Subcutaneous abdominal adipose tissue (tissue), 5 donors: ENCODE results near the gene FGL2.
"Not testable (repeated sequence)": the region's sequence is repeated elsewhere in the genome, so short reads cannot be mapped to it uniquely, and the experiment has no call there.

Source experiments
- H3K27ac ChIP-seq: one replicate; pipeline ENCODE4 v1.7.0; 2013; ENCODE audit warnings: low read depth, mild to moderate bottlenecking, inconsistent platforms, low read length, moderate library complexity
- H3K27me3 ChIP-seq, 5 donors: one replicate each; pipeline ENCODE4 v1.7.0; 2013; ENCODE audit warnings: low read length in 5 of 5, inconsistent platforms in 1 of 5; ENCODE audit not compliant: control insufficient read depth in 5 of 5, insufficient read depth in 4 of 5
- H3K36me3 ChIP-seq, 5 donors: one replicate each; pipeline ENCODE4 v1.7.0; 2013; ENCODE audit warnings: low read length in 5 of 5; ENCODE audit not compliant: control insufficient read depth in 5 of 5, insufficient read depth in 5 of 5
- H3K4me1 ChIP-seq, 5 donors: one replicate each; pipeline ENCODE4 v1.7.0; 2013; ENCODE audit warnings: low read length in 5 of 5, mild to moderate bottlenecking in 3 of 5, moderate library complexity in 1 of 5; ENCODE audit not compliant: control insufficient read depth in 5 of 5, insufficient read depth in 5 of 5
- H3K4me3 ChIP-seq, 5 donors: one replicate each; pipeline ENCODE4 v1.7.0; 2013; ENCODE audit warnings: low read length in 5 of 5, low read depth in 1 of 5
- H3K9ac ChIP-seq, 5 donors: one replicate each; pipeline ENCODE4 v1.7.0; 2013; ENCODE audit warnings: low read length in 5 of 5, mild to moderate bottlenecking in 4 of 5, moderate library complexity in 3 of 5
- H3K9me3 ChIP-seq, 5 donors: one replicate each; pipeline ENCODE4 v1.7.0; 2013; ENCODE audit warnings: low read length in 5 of 5; ENCODE audit not compliant: control insufficient read depth in 5 of 5
- donor health status: healthy.
- donor health status: healthy.
- donor health status: healthy.
- donor health status: healthy.
- donor health status: healthy.

FGL2 gene

GRCh38 chr7:77172437-77173172 lies 27.0 kb downstream of the FGL2 start:
- H3K4me3 ChIP-seq, H3K9me3 ChIP-seq, H3K9ac ChIP-seq, H3K36me3 ChIP-seq, H3K27ac ChIP-seq, H3K27me3 ChIP-seq: not testable (repeated sequence)
- peaks cover 0 to 13% (median 0%) of the 10 kb centered on the region in 5 donors for H3K4me1 ChIP-seq

GRCh38 chr7:77171073-77171472 lies 28.5 kb downstream of the FGL2 start:
- not testable (repeated sequence) for H3K4me3 ChIP-seq, H3K9ac ChIP-seq, H3K27ac ChIP-seq, H3K27me3 ChIP-seq, H3K36me3 ChIP-seq, H3K9me3 ChIP-seq
- H3K4me1 ChIP-seq = peaks cover 0 to 13% (median 0%) of the 10 kb centered on the region in 5 donors

- Histone ChIP-seq H3K27me3 (no peaks in the 10 kb centered on the region), H3K9me3 (no peaks in the 10 kb centered on the region), H3K27ac (no peak overlapping the region), H3K4me3 (no peak overlapping the region), H3K9ac (no peak overlapping the region), H3K36me3 (no peaks in the 10 kb centered on the region), H3K4me1 (peaks cover 0 to 3% (median 2%) of the 10 kb centered on the region in 5 donors)
These were observed 42.2 kb downstream of the FGL2 start for GRCh38 chr7:77157446-77157845.

GRCh38 chr7:77157034-77157433 lies 42.6 kb downstream of the FGL2 start:
- H3K27ac ChIP-seq, H3K4me1 ChIP-seq, H3K4me3 ChIP-seq, H3K9me3 ChIP-seq, H3K27me3 ChIP-seq, H3K9ac ChIP-seq, H3K36me3 ChIP-seq: not testable (repeated sequence)

- not testable (repeated sequence) for H3K4me3 ChIP-seq, H3K9me3 ChIP-seq, H3K9ac ChIP-seq, H3K27ac ChIP-seq, H3K36me3 ChIP-seq, H3K27me3 ChIP-seq, H3K4me1 ChIP-seq
These were observed 43.8 kb downstream of the FGL2 start for GRCh38 chr7:77155601-77156377.

- not testable (repeated sequence) for H3K9ac ChIP-seq, H3K27me3 ChIP-seq, H3K4me3 ChIP-seq, H3K9me3 ChIP-seq, H3K36me3 ChIP-seq, H3K4me1 ChIP-seq, H3K27ac ChIP-seq
These were observed 44.6 kb downstream of the FGL2 start for GRCh38 chr7:77154917-77155464.

GRCh38 chr7:77152232-77152631 lies 47.4 kb downstream of the FGL2 start:
- H3K27me3 ChIP-seq, H3K9me3 ChIP-seq, H3K4me3 ChIP-seq, H3K27ac ChIP-seq, H3K36me3 ChIP-seq, H3K9ac ChIP-seq, H3K4me1 ChIP-seq: not testable (repeated sequence)
